ENCODE data around the gene EFNA5. TPM values are rescaled to one million over a fixed set of nuclear protein-coding genes. Genes with fewer than 3 reads are reported as not detected.

Gene EFNA5
- total RNA-seq, 1 experiment from 2014 or later: 42.7 TPM

- H3K27ac ChIP-seq: 0 out of 2 replicates have a peak overlapping the region, but pooled peaks have one; percentile 12
- H2AFZ ChIP-seq: no peak overlapping the region
- no peaks in the 10 kb centered on the region for H3K27me3 ChIP-seq (ENCODE audit: insufficient read depth, low read depth)
- no peak for DNase-seq
- intact Hi-C loops (cut with micrococcal nuclease; ENCODE audit: unreplicated experiment): no loop called here
- H3K9me2 ChIP-seq (ENCODE audit: insufficient read depth): no peaks in the 10 kb centered on the region
- no TSS peak for BruUV-seq (replicated peaks)
- peaks cover 16% of the 10 kb centered on the region; the same call in 1 of the 2 replicates for H3K36me3 ChIP-seq (ENCODE audit: low read depth)
- no peaks in the 10 kb centered on the region; the same call in 1 of the 2 replicates for H3K9me3 ChIP-seq (ENCODE audit: insufficient read depth, low read depth)
- no peak overlapping the region for H3K4me3 ChIP-seq
- peaks cover 13% of the 10 kb centered on the region; the same call in 1 of the 2 replicates for H3K4me1 ChIP-seq (replicated peaks; ENCODE audit: insufficient read depth)
- H3F3A ChIP-seq (ENCODE audit: insufficient read depth, low read depth): peaks cover 4% of the 10 kb centered on the region; the same call in 1 of the 2 replicates
- H4K20me1 ChIP-seq (ENCODE audit: insufficient read depth): no peaks in the 10 kb centered on the region; the same call in 1 of the 2 replicates
- H3K4me2 ChIP-seq: no peak overlapping the region
- H3K79me2 ChIP-seq (ENCODE audit: low read depth): peaks cover 74% of the 10 kb centered on the region
- ChIA-PET POLR2A (ENCODE audit: unreplicated experiment) (interaction anchor here (0.7 kb wide), 1 partner anchor 23 kb away, joined by 4 read pairs; no protein-coding TSS in a partner anchor), CTCF (no interaction called here)
- TF ChIP-seq EZH2 (IDR thresholded peaks at IDR 0.05; ENCODE audit: low read depth): no peak
- TF ChIP-seq, protein P1, sequence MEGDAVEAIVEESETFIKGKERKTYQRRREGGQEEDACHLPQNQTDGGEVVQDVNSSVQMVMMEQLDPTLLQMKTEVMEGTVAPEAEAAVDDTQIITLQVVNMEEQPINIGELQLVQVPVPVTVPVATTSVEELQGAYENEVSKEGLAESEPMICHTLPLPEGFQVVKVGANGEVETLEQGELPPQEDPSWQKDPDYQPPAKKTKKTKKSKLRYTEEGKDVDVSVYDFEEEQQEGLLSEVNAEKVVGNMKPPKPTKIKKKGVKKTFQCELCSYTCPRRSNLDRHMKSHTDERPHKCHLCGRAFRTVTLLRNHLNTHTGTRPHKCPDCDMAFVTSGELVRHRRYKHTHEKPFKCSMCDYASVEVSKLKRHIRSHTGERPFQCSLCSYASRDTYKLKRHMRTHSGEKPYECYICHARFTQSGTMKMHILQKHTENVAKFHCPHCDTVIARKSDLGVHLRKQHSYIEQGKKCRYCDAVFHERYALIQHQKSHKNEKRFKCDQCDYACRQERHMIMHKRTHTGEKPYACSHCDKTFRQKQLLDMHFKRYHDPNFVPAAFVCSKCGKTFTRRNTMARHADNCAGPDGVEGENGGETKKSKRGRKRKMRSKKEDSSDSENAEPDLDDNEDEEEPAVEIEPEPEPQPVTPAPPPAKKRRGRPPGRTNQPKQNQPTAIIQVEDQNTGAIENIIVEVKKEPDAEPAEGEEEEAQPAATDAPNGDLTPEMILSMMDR (conservative IDR thresholded peaks at IDR 0.05): no peak
These were observed 267.3 kb downstream of the EFNA5 start for GRCh38 chr5:107403228-107403953.

DNA sequence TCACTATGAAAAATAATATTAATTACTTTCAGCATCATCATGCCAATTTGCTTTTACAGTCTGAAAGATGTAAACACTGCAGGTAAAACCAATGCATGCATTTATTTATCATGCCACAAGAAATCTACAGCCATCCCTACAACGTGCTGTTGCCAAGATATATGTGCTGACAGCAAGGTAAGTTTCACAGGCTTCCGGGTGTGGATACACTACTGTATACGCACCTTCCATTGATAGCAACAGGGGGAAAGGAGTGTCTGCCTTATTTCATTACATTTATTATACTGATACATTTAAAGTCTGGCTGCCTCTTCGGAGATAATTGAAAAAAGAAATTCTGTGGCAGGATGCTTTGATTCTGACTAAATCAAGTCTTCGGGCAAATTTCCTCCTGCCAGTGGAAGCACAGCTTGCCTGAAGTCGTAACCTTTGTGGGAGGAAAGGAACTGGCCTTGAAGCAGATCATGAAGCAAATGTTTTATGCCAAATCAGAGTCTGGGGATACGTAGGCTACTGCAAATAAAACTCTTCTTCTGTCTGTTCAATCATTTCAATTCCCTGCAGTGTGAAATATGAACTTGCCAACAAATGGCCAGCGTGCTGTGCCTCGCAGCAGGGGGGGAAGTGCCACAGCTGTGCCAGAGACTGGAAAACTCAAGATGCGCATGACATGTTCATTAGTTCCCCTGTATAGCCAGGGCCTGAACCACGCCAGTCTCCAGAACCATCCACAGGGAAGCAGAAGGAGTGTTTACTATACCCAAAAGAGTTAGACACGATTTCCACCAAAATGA lies 268.1 kb downstream of the EFNA5 start:
- TF ChIP-seq, protein P1 (conservative IDR thresholded peaks at IDR 0.05): no peak
- TF ChIP-seq EZH2 (IDR thresholded peaks at IDR 0.05; ENCODE audit: low read depth): no peak
- no peak overlapping the region for H2AFZ ChIP-seq
- CTCF ChIA-PET: no interaction called here
- POLR2A ChIA-PET (ENCODE audit: unreplicated experiment): no interaction called here
- no peaks in the 10 kb centered on the region for H3K27me3 ChIP-seq (ENCODE audit: insufficient read depth, low read depth)
- no peaks in the 10 kb centered on the region; the same call in 1 of the 2 replicates for H4K20me1 ChIP-seq (ENCODE audit: insufficient read depth)
- no peak overlapping the region for H3K4me2 ChIP-seq
- DNase-seq: no peak
- intact Hi-C loops (cut with micrococcal nuclease; ENCODE audit: unreplicated experiment): no loop called here
- no peaks in the 10 kb centered on the region; the same call in 1 of the 2 replicates for H3K9me3 ChIP-seq (ENCODE audit: insufficient read depth, low read depth)
- peaks cover 16% of the 10 kb centered on the region; the same call in 1 of the 2 replicates for H3K36me3 ChIP-seq (ENCODE audit: low read depth)
- no peak overlapping the region for H3K27ac ChIP-seq
- no peak overlapping the region for H3K4me3 ChIP-seq
- peaks cover 78% of the 10 kb centered on the region for H3K79me2 ChIP-seq (ENCODE audit: low read depth)
- peaks cover 4% of the 10 kb centered on the region; the same call in 1 of the 2 replicates for H3F3A ChIP-seq (ENCODE audit: insufficient read depth, low read depth)
- peaks cover 13% of the 10 kb centered on the region; the same call in 1 of the 2 replicates for H3K4me1 ChIP-seq (replicated peaks; ENCODE audit: insufficient read depth)
- no TSS peak for BruUV-seq (replicated peaks)
- H3K9me2 ChIP-seq (ENCODE audit: insufficient read depth): no peaks in the 10 kb centered on the region

GRCh38 chr5:107401470-107402122 lies 269.1 kb downstream of the EFNA5 start:
- DNase-seq: no peak
- intact Hi-C loops (cut with micrococcal nuclease; ENCODE audit: unreplicated experiment): no loop called here
- H3K79me2 ChIP-seq (ENCODE audit: low read depth): peaks cover 78% of the 10 kb centered on the region
- peaks cover 11% of the 10 kb centered on the region; the same call in 1 of the 2 replicates for H3K36me3 ChIP-seq (ENCODE audit: low read depth)
- H2AFZ ChIP-seq: no peak overlapping the region
- H3K9me2 ChIP-seq (ENCODE audit: insufficient read depth): no peaks in the 10 kb centered on the region
- H3K27ac ChIP-seq: no peak overlapping the region
- no TSS peak for BruUV-seq (replicated peaks)
- H3K4me3 ChIP-seq: no peak overlapping the region
- POLR2A ChIA-PET (ENCODE audit: unreplicated experiment): no interaction called here
- peaks cover 13% of the 10 kb centered on the region; the same call in 1 of the 2 replicates for H3K4me1 ChIP-seq (replicated peaks; ENCODE audit: insufficient read depth)
- no peaks in the 10 kb centered on the region for H3K27me3 ChIP-seq (ENCODE audit: insufficient read depth, low read depth)
- no peak overlapping the region for H3K4me2 ChIP-seq
- CTCF ChIA-PET: no interaction called here
- no peak for TF ChIP-seq EZH2 (IDR thresholded peaks at IDR 0.05; ENCODE audit: low read depth)
- TF ChIP-seq, protein P1 (conservative IDR thresholded peaks at IDR 0.05): no peak
- no peaks in the 10 kb centered on the region; the same call in 1 of the 2 replicates for H4K20me1 ChIP-seq (ENCODE audit: insufficient read depth)
- peaks cover 4% of the 10 kb centered on the region; the same call in 1 of the 2 replicates for H3F3A ChIP-seq (ENCODE audit: insufficient read depth, low read depth)
- H3K9me3 ChIP-seq (ENCODE audit: insufficient read depth, low read depth): no peaks in the 10 kb centered on the region; the same call in 1 of the 2 replicates

All from PC-9 (cell line).